HepG2 (cell line): ENCODE results near the gene GFER. TPM values are rescaled to one million over a fixed set of nuclear protein-coding genes. Genes with fewer than 3 reads are reported as not detected.
A peak's percentile ranks its signal among the peaks of the same experiment; 100 is the strongest.

Source experiments
- BCL3 ChIP-seq: sonication (generic); formaldehyde crosslinking; IDR thresholded peaks from 2 replicates; pipeline ENCODE4 v1.5.1; 2020; ENCODE audit warnings: mild to moderate bottlenecking, missing genetic modification reagents, moderate library complexity
- CC2D1A ChIP-seq: sonication (generic); formaldehyde crosslinking; IDR thresholded peaks from 2 replicates; pipeline ENCODE4 v1.8.1; 2023; ENCODE audit warnings: mild to moderate bottlenecking, missing genetic modification reagents
- DPF2 ChIP-seq: sonication (generic); formaldehyde crosslinking; IDR thresholded peaks from 2 replicates; pipeline ENCODE4 v1.4.0; 2020; ENCODE audit warnings: mild to moderate bottlenecking, low read depth, missing genetic modification reagents, borderline replicate concordance
- ISL2 ChIP-seq: sonication (generic); formaldehyde crosslinking; IDR thresholded peaks from 2 replicates; pipeline ENCODE4 v1.5.0; 2020; ENCODE audit warnings: missing genetic modification reagents
- KDM5B ChIP-seq: sonication (generic); formaldehyde crosslinking; IDR thresholded peaks from 2 replicates; pipeline ENCODE4 v1.4.0; 2020; ENCODE audit warnings: missing genetic modification reagents, mild to moderate bottlenecking, borderline replicate concordance
- MBNL3 ChIP-seq: fragments of 250-450 bp; sonication (Bioruptor Pico); conservative IDR thresholded peaks from 2 replicates; pipeline ENCODE4 v1.8.0; 2022; ENCODE audit warnings: mild to moderate bottlenecking, inconsistent platforms
- MZF1 ChIP-seq: sonication (generic); formaldehyde crosslinking; IDR thresholded peaks from 2 replicates; pipeline ENCODE4 v1.8.1; 2023; ENCODE audit warnings: mild to moderate bottlenecking, missing genetic modification reagents, borderline replicate concordance
- NFATC3 ChIP-seq: sonication (generic); formaldehyde crosslinking; IDR thresholded peaks from 2 replicates; pipeline ENCODE4 v1.5.1; 2020; ENCODE audit warnings: mild to moderate bottlenecking, missing genetic modification reagents
- RARG ChIP-seq: sonication (generic); formaldehyde crosslinking; IDR thresholded peaks from 2 replicates; pipeline ENCODE4 v1.4.0; 2020; ENCODE audit warnings: low read depth, mild to moderate bottlenecking, missing genetic modification reagents
- RXRB ChIP-seq: IDR thresholded peaks from 2 replicates; pipeline ENCODE4 v1.6.1; 2016; ENCODE audit warnings: borderline replicate concordance, missing genetic modification reagents, missing compliant biosample characterization
- ZHX1 ChIP-seq: sonication (generic); formaldehyde crosslinking; IDR thresholded peaks from 2 replicates; pipeline ENCODE4 v1.8.1; 2022; ENCODE audit warnings: low read depth, mild to moderate bottlenecking, missing genetic modification reagents
- ZNF740 ChIP-seq: sonication (generic); formaldehyde crosslinking; IDR thresholded peaks from 2 replicates; pipeline ENCODE4 v1.4.0; 2020; ENCODE audit warnings: missing genetic modification reagents
- polyA plus RNA-seq, 8 experiments: library from polyadenylated mRNA; depleted of rRNA in 3 of 8; stranded (reverse) in 7 of 8; unstranded in 1 of 8; fragments of >200 nt; fragmentation: Illumina TruSeq in 4 of 8; extraction: Trizol in 4 of 8; gene quantifications; 2 replicates each; pipeline versions ENCODE4 v1.2.1 to v1.2.3, GENCODE V29; 2011 to 2016; ENCODE audit warnings: low read depth in 4 of 8, missing spikeins in 1 of 8, mixed read lengths in 1 of 8; ENCODE audit not compliant: insufficient read depth in 1 of 8
- total RNA-seq, 5 experiments: library from RNA; depleted of rRNA; stranded (reverse); fragments of >200 nt; fragmentation: Illumina TruSeq; extraction: Trizol; gene quantifications; 2 replicates each; pipeline ENCODE4 v1.2.3, GENCODE V29; 2016; ENCODE audit warnings: low read depth in 1 of 5
- TF ChIP-seq, protein P1 (sequence below), 2 experiments: sonication (generic) in 1 of 2; formaldehyde crosslinking in 1 of 2; IDR thresholded peaks; 2 replicates each; pipeline versions ENCODE4 v1.6.1 to v1.9.0; 2014 to 2022; ENCODE audit warnings: antibody characterized with exemption in 1 of 2, borderline replicate concordance in 1 of 2, inconsistent platforms in 1 of 2, low read depth in 1 of 2, missing genetic modification reagents in 1 of 2
- TF ChIP-seq, protein P2 (sequence below): IDR thresholded peaks from 2 replicates; pipeline ENCODE4 v1.6.1; 2012; ENCODE audit warnings: low read depth, low read length, improper control_type of control experiment

The GFER gene
- total and polyA plus RNA-seq, 2 of the 13 experiments (the other 11 are each of a cell fraction or from before 2014, with no cell fraction given), result 28.6 to 71.7 TPM

DNA sequence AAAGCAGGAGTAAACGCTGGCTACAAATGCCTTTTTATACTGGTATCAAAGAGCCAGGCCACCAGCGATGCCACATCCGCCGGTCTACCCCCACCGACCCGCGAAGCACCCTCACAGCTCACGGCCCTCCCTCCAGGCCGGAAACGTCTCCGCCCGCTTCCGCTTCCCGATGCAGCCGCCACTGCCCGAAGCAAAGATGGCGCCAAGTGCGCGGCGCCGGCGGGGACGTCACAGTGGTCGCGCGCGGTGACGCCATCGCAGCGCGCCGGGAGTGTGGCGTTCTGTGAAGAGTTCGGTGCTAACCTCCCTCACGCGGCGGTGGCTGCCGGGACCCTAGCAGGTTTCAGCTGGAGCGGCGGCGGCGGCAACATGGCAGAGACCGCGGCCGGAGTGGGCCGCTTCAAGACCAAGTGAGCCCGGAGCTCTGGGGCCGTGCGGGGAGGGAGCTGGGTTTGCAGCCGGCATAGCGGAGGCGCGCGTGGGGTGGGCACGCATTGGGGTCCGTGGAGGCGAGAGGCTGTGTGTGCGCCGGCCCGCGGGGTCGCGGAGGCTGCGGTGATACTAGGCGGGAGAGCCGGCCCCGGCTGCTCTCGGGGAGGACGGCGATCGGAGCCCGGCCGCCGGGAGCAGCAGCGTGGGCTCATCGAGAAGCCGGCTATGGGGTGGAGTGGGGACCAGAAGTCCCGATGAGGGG, 12.1 kb upstream of the GFER start, which contains the start of gene TBL3 (continued):
- TF ChIP-seq ISL2 (CRISPR knock-in tag), result peak; percentile 58; the same call in 1 of the 2 replicates
- TF ChIP-seq BCL3, result peak; percentile 91
- TF ChIP-seq MBNL3 (CRISPR knock-in tag), result no peak
- peak; percentile 82; the same call in 1 of the 2 replicates for TF ChIP-seq NFATC3 (CRISPR knock-in tag)
- no peak for TF ChIP-seq RARG (CRISPR knock-in tag)
- no peak for TF ChIP-seq DPF2 (CRISPR knock-in tag)
- TF ChIP-seq, protein P1, sequence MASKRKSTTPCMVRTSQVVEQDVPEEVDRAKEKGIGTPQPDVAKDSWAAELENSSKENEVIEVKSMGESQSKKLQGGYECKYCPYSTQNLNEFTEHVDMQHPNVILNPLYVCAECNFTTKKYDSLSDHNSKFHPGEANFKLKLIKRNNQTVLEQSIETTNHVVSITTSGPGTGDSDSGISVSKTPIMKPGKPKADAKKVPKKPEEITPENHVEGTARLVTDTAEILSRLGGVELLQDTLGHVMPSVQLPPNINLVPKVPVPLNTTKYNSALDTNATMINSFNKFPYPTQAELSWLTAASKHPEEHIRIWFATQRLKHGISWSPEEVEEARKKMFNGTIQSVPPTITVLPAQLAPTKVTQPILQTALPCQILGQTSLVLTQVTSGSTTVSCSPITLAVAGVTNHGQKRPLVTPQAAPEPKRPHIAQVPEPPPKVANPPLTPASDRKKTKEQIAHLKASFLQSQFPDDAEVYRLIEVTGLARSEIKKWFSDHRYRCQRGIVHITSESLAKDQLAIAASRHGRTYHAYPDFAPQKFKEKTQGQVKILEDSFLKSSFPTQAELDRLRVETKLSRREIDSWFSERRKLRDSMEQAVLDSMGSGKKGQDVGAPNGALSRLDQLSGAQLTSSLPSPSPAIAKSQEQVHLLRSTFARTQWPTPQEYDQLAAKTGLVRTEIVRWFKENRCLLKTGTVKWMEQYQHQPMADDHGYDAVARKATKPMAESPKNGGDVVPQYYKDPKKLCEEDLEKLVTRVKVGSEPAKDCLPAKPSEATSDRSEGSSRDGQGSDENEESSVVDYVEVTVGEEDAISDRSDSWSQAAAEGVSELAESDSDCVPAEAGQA (IDR thresholded peaks at IDR 0.05; ENCODE audit: low read depth), result peak; percentile 100
- TF ChIP-seq, protein P1 (CRISPR knock-in tag; IDR thresholded peaks at IDR 0.05; ENCODE audit: borderline replicate concordance), result no peak
- TF ChIP-seq MZF1 (CRISPR knock-in tag), result 0 out of 2 replicates have a peak, but pooled peaks have one; percentile 81
- peak; percentile 100 for TF ChIP-seq ZHX1
- TF ChIP-seq KDM5B (CRISPR knock-in tag), result peak; percentile 91; the same call in 1 of the 2 replicates
- no peak for TF ChIP-seq ZNF740 (CRISPR knock-in tag)
- peak; percentile 50 for TF ChIP-seq RXRB (CRISPR knock-in tag)
- TF ChIP-seq, protein P2, sequence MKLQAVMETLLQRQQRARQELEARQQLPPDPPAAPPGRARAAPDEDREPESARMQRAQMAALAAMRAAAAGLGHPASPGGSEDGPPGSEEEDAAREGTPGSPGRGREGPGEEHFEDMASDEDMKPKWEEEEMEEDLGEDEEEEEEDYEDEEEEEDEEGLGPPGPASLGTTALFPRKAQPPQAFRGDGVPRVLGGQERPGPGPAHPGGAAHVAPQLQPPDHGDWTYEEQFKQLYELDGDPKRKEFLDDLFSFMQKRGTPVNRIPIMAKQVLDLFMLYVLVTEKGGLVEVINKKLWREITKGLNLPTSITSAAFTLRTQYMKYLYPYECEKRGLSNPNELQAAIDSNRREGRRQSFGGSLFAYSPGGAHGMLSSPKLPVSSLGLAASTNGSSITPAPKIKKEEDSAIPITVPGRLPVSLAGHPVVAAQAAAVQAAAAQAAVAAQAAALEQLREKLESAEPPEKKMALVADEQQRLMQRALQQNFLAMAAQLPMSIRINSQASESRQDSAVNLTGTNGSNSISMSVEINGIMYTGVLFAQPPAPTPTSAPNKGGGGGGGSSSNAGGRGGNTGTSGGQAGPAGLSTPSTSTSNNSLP, result peak; percentile 11; the same call in 1 of the 2 replicates
- no peak for TF ChIP-seq CC2D1A (CRISPR knock-in tag)
